Vagina (tissue), 2 donors: ENCODE data around the gene LHCGR. TPM values are rescaled to one million over a fixed set of nuclear protein-coding genes. Genes with fewer than 3 reads are reported as not detected.

Experiments
- DNase-seq, 2 donors: peaks; one replicate each; pipeline ENCODE4 v3.0.0-alpha.2; 2017; ENCODE audit errors: extremely low spot score in 2 of 2
- H3K27ac ChIP-seq: fragments of 200-600 bp; sonication (generic); one replicate; pipeline ENCODE4 v1.5.1; 2019
- H3K27me3 ChIP-seq: fragments of 200-600 bp; sonication (generic); one replicate; pipeline ENCODE4 v1.5.1; 2019
- H3K36me3 ChIP-seq, 2 donors: fragments of 200-600 bp; sonication (generic); one replicate each; pipeline ENCODE4 v1.5.1; 2017 to 2019
- H3K4me1 ChIP-seq: fragments of 200-600 bp; sonication (generic); one replicate; pipeline ENCODE4 v1.5.1; 2019
- H3K4me3 ChIP-seq, 2 donors: fragments of 200-600 bp; sonication (generic); 1 replicate in 1 of 2; 2 replicates in 1 of 2; pipeline ENCODE4 v1.5.1; 2016 to 2019
- H3K9me3 ChIP-seq: fragments of 200-600 bp; sonication (generic); one replicate; pipeline ENCODE4 v1.5.1; 2019
- POLR2A ChIP-seq, 2 donors: fragments of 450-650 bp; IDR thresholded peaks; one replicate each; pipeline ENCODE4 v1.6.1; 2017; ENCODE audit warnings: antibody characterized with exemption in 2 of 2, mild to moderate bottlenecking in 2 of 2, moderate library complexity in 2 of 2
- POLR2AphosphoS5 ChIP-seq, 2 donors: sonication (generic); formaldehyde crosslinking; IDR thresholded peaks; one replicate each; pipeline ENCODE4 v1.9.0; 2017; ENCODE audit warnings: antibody characterized with exemption in 2 of 2, mild to moderate bottlenecking in 2 of 2, low read depth in 1 of 2; ENCODE audit not compliant: insufficient read depth in 1 of 2
- intact Hi-C: fragments of 100-400 bp; cut with DNase I; formaldehyde crosslinking; loops from one replicate; pipeline ENCODE4 v1.15.1; 2023
- total RNA-seq: library from RNA; depleted of rRNA; stranded (reverse); fragments of >200 nt; gene quantifications from one replicate; pipeline ENCODE4 v1.2.3, GENCODE V29; 2016
- TF ChIP-seq, protein P1 (sequence below), 3 experiments: fragments of 450-650 bp in 2 of 3; fragments of 200-600 bp in 1 of 3; sonication (generic) in 1 of 3; IDR thresholded peaks; one replicate each; pipeline ENCODE4 v1.5.1; 2017 to 2019; ENCODE audit warnings: antibody characterized with exemption in 3 of 3, mild to moderate bottlenecking in 2 of 3, moderate library complexity in 2 of 3

LHCGR gene
- total RNA-seq, 1 donor from 2014 or later: not detected

DNA sequence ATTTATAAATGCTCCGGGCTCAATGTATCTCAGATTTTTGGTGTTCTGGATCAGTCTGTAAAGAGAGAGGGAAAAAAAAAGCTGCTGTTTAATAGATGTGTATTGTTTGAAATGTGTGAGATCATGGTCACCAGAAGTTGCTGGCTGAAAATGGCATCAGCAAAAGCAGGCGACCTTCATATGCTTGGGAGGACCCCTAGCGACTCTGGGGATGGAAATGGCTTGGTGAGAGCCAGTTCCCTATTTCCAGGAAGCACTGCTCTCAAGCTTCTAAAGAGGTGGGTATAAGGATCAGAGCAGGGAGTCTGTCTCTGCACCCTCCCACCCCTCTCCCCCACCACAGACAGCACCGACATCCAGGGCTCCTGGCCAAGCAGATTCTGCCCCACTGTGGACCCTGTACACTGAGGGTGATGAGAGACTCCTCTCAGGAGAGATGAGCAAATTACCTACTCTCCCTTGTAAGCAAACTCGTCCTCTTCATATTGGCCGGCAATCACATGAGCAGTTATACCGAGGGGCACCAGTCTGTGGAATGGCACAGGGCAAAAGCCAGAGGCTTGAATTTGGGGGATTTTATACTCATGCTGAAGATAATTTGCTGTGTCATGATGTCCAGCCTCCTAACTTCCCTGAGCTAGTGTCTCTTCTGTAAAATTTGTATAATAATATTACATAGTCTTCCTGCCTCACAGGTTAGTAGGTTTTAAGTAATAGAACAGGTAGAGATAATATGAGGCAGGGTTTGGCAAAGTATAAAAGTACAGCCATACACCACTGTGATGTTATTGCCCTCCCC is 29.6 kb downstream of the LHCGR start:
- H3K27ac ChIP-seq: no peak overlapping the region
- intact Hi-C loops: no loop called here
- no peaks in the 10 kb centered on the region for H3K36me3 ChIP-seq
- no peaks in the 10 kb centered on the region for H3K27me3 ChIP-seq
- TF ChIP-seq POLR2A (IDR thresholded peaks at IDR 0.05): no peak
- TF ChIP-seq, protein P1, sequence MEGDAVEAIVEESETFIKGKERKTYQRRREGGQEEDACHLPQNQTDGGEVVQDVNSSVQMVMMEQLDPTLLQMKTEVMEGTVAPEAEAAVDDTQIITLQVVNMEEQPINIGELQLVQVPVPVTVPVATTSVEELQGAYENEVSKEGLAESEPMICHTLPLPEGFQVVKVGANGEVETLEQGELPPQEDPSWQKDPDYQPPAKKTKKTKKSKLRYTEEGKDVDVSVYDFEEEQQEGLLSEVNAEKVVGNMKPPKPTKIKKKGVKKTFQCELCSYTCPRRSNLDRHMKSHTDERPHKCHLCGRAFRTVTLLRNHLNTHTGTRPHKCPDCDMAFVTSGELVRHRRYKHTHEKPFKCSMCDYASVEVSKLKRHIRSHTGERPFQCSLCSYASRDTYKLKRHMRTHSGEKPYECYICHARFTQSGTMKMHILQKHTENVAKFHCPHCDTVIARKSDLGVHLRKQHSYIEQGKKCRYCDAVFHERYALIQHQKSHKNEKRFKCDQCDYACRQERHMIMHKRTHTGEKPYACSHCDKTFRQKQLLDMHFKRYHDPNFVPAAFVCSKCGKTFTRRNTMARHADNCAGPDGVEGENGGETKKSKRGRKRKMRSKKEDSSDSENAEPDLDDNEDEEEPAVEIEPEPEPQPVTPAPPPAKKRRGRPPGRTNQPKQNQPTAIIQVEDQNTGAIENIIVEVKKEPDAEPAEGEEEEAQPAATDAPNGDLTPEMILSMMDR (IDR thresholded peaks at IDR 0.05): no peak
- TF ChIP-seq POLR2AphosphoS5 (IDR thresholded peaks at IDR 0.05; ENCODE audit: insufficient read depth in 1 of 2, low read depth in 1 of 2): no peak
- no peaks in the 10 kb centered on the region for H3K9me3 ChIP-seq
- no peaks in the 10 kb centered on the region for H3K4me1 ChIP-seq
- H3K4me3 ChIP-seq: no peak overlapping the region
- DNase-seq: no peak

DNA sequence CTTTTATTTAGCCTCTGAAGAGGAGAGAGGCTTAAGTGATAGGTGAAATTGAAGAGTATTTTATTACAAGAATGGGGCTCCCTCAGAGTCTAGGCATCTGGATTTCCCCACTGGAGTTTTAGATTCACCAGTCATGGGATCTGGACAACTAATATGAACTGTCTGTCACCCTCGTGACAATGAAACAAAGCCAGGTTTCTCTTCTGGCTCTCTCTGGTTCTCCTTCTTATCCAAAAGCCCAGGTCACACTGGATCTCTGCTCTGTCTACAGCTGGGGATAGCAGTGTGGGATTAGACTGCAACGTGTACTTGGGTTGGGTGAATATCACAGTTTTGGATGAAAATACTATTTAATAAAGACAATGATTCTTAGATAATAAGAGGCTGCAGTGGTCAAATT is 31.2 kb downstream of the LHCGR start:
- Histone ChIP-seq H3K9me3 (no peaks in the 10 kb centered on the region), H3K36me3 (no peaks in the 10 kb centered on the region), H3K27me3 (no peaks in the 10 kb centered on the region), H3K27ac (no peak overlapping the region), H3K4me3 (no peak overlapping the region), H3K4me1 (no peaks in the 10 kb centered on the region)
- no peak for DNase-seq
- TF ChIP-seq POLR2AphosphoS5 (IDR thresholded peaks at IDR 0.05; ENCODE audit: insufficient read depth in 1 of 2, low read depth in 1 of 2): no peak
- no peak for TF ChIP-seq POLR2A (IDR thresholded peaks at IDR 0.05)
- TF ChIP-seq, protein P1 (IDR thresholded peaks at IDR 0.05): no peak
- intact Hi-C loops: no loop called here

DNA sequence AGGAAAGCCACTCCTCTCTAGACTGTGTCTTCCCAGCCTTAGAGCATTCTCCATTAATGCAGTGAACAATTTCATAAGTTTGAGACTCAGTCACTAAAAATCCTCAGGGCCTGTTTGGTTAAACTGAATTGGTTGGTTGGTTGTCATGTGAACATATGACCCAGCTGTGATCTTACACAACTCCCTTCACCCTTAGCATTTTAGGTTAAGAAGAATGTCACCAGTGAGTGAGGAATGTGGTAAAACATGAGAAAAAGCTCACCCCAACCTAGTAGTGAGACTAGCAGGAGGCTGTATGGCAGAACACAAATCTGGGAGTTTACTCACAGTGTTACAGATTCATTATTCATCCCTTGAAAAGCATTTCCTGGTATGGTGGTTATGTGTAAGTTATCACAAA is 32.4 kb downstream of the LHCGR start:
- TF ChIP-seq POLR2AphosphoS5 (IDR thresholded peaks at IDR 0.05; ENCODE audit: insufficient read depth in 1 of 2, low read depth in 1 of 2) (no peak), POLR2A (IDR thresholded peaks at IDR 0.05) (no peak)
- Histone ChIP-seq H3K9me3 (no peaks in the 10 kb centered on the region), H3K27me3 (no peaks in the 10 kb centered on the region), H3K4me1 (no peaks in the 10 kb centered on the region), H3K36me3 (no peaks in the 10 kb centered on the region), H3K4me3 (no peak overlapping the region), H3K27ac (no peak overlapping the region)
- intact Hi-C loops: no loop called here
- no peak for DNase-seq

DNA sequence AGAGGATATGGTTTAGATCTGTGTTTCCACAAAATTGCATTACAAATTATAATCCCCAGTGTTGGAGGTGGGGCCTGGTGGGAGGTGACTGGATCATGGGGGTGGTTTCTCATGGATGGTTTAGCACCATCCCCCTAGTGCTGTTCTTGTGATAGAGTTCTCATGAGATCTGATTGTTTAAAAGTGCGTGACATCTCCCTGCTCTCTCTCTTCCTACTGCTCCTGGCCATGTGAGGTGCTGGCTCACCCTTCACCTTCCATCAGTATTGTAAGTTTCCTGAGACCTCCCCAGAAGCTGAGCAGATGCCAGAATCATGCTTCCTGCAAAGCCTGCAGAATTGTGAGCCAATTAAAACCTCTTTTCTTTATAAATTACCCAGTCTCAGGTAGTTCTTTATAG is 33.1 kb downstream of the LHCGR start:
- no peaks in the 10 kb centered on the region for H3K9me3 ChIP-seq
- H3K27me3 ChIP-seq: no peaks in the 10 kb centered on the region
- no peak overlapping the region for H3K27ac ChIP-seq
- intact Hi-C loops: no loop called here
- no peak overlapping the region for H3K4me3 ChIP-seq
- H3K4me1 ChIP-seq: no peaks in the 10 kb centered on the region
- DNase-seq: no peak
- no peaks in the 10 kb centered on the region for H3K36me3 ChIP-seq
- TF ChIP-seq, protein P1 (IDR thresholded peaks at IDR 0.05): no peak
- TF ChIP-seq POLR2AphosphoS5 (IDR thresholded peaks at IDR 0.05; ENCODE audit: insufficient read depth in 1 of 2, low read depth in 1 of 2) (no peak), POLR2A (IDR thresholded peaks at IDR 0.05) (no peak)

DNA sequence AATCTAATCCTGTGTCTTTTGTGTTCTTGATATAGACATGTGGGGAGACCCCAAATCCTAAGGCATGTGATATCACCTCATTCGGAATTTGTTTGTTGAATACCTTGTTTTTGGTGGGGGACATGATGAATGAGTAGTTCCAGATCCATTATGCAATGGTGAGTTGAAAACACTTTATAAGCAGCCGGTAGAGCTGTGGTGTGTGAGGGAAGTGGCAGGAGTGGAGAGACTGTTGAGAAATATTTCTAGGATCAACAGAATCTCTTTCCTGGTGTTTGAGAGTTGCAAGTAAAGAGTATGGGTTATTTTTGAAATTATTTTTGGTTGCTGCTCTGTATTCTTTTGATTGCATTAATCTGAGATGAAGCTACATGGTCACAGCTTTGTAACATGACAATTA is 34.4 kb downstream of the LHCGR start:
- Histone ChIP-seq H3K27ac (no peak overlapping the region), H3K4me1 (no peaks in the 10 kb centered on the region), H3K9me3 (no peaks in the 10 kb centered on the region), H3K27me3 (no peaks in the 10 kb centered on the region), H3K36me3 (no peaks in the 10 kb centered on the region), H3K4me3 (no peak overlapping the region)
- intact Hi-C loops: no loop called here
- no peak for TF ChIP-seq POLR2AphosphoS5 (IDR thresholded peaks at IDR 0.05; ENCODE audit: insufficient read depth in 1 of 2, low read depth in 1 of 2)
- TF ChIP-seq POLR2A (IDR thresholded peaks at IDR 0.05): no peak
- TF ChIP-seq, protein P1 (IDR thresholded peaks at IDR 0.05): no peak
- DNase-seq: no peak
